ENCODE results near the gene OR6K2. TPM values are rescaled to one million over a fixed set of nuclear protein-coding genes. Genes with fewer than 3 reads are reported as not detected.

OR6K2 gene
- total RNA-seq, 1 donor from 2014 or later = not detected

GRCh38 chr1:158687037-158687436 is 13.4 kb downstream of the OR6K2 start:
- Mint-ChIP-seq H3K9me3 (ENCODE audit: low read depth) (peaks cover 5% of the 10 kb centered on the region), H3K27me3 (ENCODE audit: low read depth) (peaks cover 5% of the 10 kb centered on the region), H3K36me3 (ENCODE audit: low read depth) (no peaks in the 10 kb centered on the region), H3K4me1 (ENCODE audit: low read depth) (no peaks in the 10 kb centered on the region), H3K27ac (ENCODE audit: unreplicated experiment) (no peak overlapping the region), H3K4me3 (ENCODE audit: unreplicated experiment) (no peak overlapping the region)
- no peak for TF ChIP-seq CTCF (IDR thresholded peaks at IDR 0.05)
- DNase-seq (ENCODE audit: low spot score) = no peak

GRCh38 chr1:158686111-158687009 is 14.1 kb downstream of the OR6K2 start, which contains the start of gene SPTA1:
SPTA1 (minus strand) TSS chr1:158686715; CDS start chr1:158686517, 198 bp downstream.
- Mint-ChIP-seq H3K4me3 (ENCODE audit: unreplicated experiment) (no peak within 1 kb of the TSS), H3K36me3 (ENCODE audit: low read depth) (no peaks in the 10 kb centered on the region), H3K9me3 (ENCODE audit: low read depth) (peaks cover 5% of the 10 kb centered on the region), H3K27me3 (ENCODE audit: low read depth) (peaks cover 5% of the 10 kb centered on the region), H3K27ac (ENCODE audit: unreplicated experiment) (no peak within 1 kb of the TSS), H3K4me1 (ENCODE audit: low read depth) (no peaks in the 10 kb centered on the region)
- TF ChIP-seq CTCF (IDR thresholded peaks at IDR 0.05) = no peak
- DNase-seq (ENCODE audit: low spot score) = no peak

- Mint-ChIP-seq H3K9me3 (ENCODE audit: low read depth) (peaks cover 2% of the 10 kb centered on the region), H3K27ac (ENCODE audit: unreplicated experiment) (no peak overlapping the region), H3K4me1 (ENCODE audit: low read depth) (no peaks in the 10 kb centered on the region), H3K4me3 (ENCODE audit: unreplicated experiment) (no peak overlapping the region), H3K27me3 (ENCODE audit: low read depth) (peaks cover 10% of the 10 kb centered on the region), H3K36me3 (ENCODE audit: low read depth) (no peaks in the 10 kb centered on the region)
- DNase-seq (ENCODE audit: low spot score) = no peak
- no peak for TF ChIP-seq CTCF (IDR thresholded peaks at IDR 0.05)
Measured at GRCh38 chr1:158685085-158685484, 15.4 kb downstream of the OR6K2 start.

DNA sequence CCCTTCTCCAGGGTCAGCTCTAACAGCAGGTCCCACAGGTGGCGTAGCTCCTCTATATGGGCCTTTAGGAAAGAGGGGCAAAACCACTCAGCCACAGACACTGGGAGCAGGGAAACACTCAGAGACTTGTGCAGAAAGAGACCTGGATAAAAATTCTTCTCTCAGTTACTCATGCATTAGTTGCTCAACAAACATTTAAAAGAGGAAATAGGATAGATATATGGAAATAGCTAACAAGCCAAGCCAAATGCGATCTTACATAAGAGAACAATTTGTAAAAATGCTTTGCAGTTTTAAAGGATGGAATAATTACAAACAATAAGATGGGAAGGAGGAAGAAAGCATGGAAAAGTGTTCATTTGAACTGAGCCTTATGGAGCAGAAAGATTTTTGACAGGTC is 18.8 kb downstream of the OR6K2 start:
- DNase-seq (ENCODE audit: low spot score) = no peak
- H3K4me3 Mint-ChIP-seq (ENCODE audit: unreplicated experiment) = no peak overlapping the region
- peaks cover 10% of the 10 kb centered on the region for H3K27me3 Mint-ChIP-seq (ENCODE audit: low read depth)
- no peaks in the 10 kb centered on the region for H3K36me3 Mint-ChIP-seq (ENCODE audit: low read depth)
- TF ChIP-seq CTCF (IDR thresholded peaks at IDR 0.05) = no peak
- H3K27ac Mint-ChIP-seq (ENCODE audit: unreplicated experiment) = no peak overlapping the region
- H3K9me3 Mint-ChIP-seq (ENCODE audit: low read depth) = no peaks in the 10 kb centered on the region
- no peaks in the 10 kb centered on the region for H3K4me1 Mint-ChIP-seq (ENCODE audit: low read depth)

GRCh38 chr1:158679289-158679688 is 21.2 kb downstream of the OR6K2 start:
- peaks cover 8% of the 10 kb centered on the region for H3K27me3 Mint-ChIP-seq (ENCODE audit: low read depth)
- no peaks in the 10 kb centered on the region for H3K9me3 Mint-ChIP-seq (ENCODE audit: low read depth)
- no peak overlapping the region for H3K27ac Mint-ChIP-seq (ENCODE audit: unreplicated experiment)
- H3K36me3 Mint-ChIP-seq (ENCODE audit: low read depth) = no peaks in the 10 kb centered on the region
- no peak overlapping the region for H3K4me3 Mint-ChIP-seq (ENCODE audit: unreplicated experiment)
- TF ChIP-seq CTCF (IDR thresholded peaks at IDR 0.05) = no peak
- H3K4me1 Mint-ChIP-seq (ENCODE audit: low read depth) = no peaks in the 10 kb centered on the region
- DNase-seq (ENCODE audit: low spot score) = no peak

Measured in chondrocyte (in vitro differentiated cells).